Nephron (organoid): ENCODE data around the gene TMEM238.

Experiments
- H3K27ac Mint-ChIP-seq, 3 experiments: 2 replicates each; pipeline ENCODE4 v1.8.0; 2020; ENCODE audit warnings: mixed read lengths in 3 of 3, mild to moderate bottlenecking in 2 of 3, moderate library complexity in 1 of 3
- H3K27me3 Mint-ChIP-seq: 2 replicates; pipeline ENCODE4 v1.8.0; 2021; ENCODE audit warnings: low read depth, mild to moderate bottlenecking, moderate library complexity, mixed read lengths
- H3K36me3 Mint-ChIP-seq: 2 replicates; pipeline ENCODE4 v1.8.0; 2020; ENCODE audit warnings: low read depth, mixed read lengths
- H3K4me1 Mint-ChIP-seq: 2 replicates; pipeline ENCODE4 v1.8.0; 2020; ENCODE audit warnings: mixed read lengths
- H3K4me3 Mint-ChIP-seq, 3 experiments: 2 replicates each; pipeline ENCODE4 v1.8.0; 2020; ENCODE audit warnings: mild to moderate bottlenecking in 3 of 3, mixed read lengths in 3 of 3, moderate library complexity in 2 of 3
- H3K9me3 Mint-ChIP-seq: 2 replicates; pipeline ENCODE4 v1.8.0; 2020; ENCODE audit warnings: mixed read lengths
- TF ChIP-seq, protein P1 (sequence below), 3 experiments: fragments of 200-600 bp; sonication (generic); IDR thresholded peaks; one replicate each; pipeline ENCODE4 v1.5.0; 2021; ENCODE audit warnings: antibody characterized with exemption in 3 of 3; ENCODE audit not compliant: unreplicated experiment in 3 of 3

The TMEM238 gene

DNA sequence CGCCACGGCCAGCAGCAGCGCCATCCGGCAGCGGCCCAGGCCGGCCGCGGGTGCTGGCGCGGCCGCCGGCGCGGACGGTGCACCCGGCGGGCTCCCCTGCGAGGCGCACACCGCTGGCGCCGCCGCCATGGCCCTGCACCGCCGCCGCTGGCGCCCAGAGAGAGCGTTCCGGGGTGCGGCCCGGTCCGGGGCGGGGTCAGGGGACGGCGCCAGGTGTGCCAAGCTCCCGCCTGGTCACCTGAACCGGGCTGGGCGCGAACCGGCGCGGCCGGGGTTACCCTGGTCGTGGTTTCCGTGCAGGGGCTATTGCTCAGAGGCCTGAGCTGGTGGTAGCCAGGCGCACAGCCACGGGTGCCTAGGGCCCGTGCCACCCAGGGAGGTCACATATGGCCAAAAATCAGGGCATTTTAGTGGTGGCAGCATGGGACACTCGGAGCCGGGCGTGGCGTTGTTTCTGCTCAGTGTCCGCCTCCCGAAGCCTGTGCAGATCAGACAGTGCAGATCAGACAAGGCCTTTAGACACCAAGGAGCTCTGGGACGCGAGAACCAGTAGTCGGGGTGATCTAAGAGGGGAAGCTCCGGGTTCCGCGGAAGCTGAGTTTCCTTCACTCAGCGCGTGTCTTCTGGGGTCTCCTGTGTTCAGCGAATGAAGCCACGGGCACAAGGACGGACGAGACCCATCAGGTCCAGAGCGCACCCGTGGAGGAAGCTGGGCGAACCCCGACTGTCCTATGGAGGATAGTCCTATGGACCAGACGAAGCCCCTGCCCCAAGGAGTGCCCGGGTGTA is at the start of gene TMEM238:
Gene TMEM238 (minus strand): TSS at position 162 of the 789 bp plus-strand sequence. CDS start 33 bp downstream, at position 129.
- Mint-ChIP-seq H3K4me1 (peaks cover 40% of the 10 kb centered on the region), H3K27me3 (peaks cover 6% of the 10 kb centered on the region), H3K27ac (peak within 1 kb of the TSS; percentile 92 to 98 (median 98)), H3K9me3 (no peaks in the 10 kb centered on the region), H3K36me3 (peaks cover 22% of the 10 kb centered on the region), H3K4me3 (peak within 1 kb of the TSS; percentile 100)
- TF ChIP-seq, protein P1, sequence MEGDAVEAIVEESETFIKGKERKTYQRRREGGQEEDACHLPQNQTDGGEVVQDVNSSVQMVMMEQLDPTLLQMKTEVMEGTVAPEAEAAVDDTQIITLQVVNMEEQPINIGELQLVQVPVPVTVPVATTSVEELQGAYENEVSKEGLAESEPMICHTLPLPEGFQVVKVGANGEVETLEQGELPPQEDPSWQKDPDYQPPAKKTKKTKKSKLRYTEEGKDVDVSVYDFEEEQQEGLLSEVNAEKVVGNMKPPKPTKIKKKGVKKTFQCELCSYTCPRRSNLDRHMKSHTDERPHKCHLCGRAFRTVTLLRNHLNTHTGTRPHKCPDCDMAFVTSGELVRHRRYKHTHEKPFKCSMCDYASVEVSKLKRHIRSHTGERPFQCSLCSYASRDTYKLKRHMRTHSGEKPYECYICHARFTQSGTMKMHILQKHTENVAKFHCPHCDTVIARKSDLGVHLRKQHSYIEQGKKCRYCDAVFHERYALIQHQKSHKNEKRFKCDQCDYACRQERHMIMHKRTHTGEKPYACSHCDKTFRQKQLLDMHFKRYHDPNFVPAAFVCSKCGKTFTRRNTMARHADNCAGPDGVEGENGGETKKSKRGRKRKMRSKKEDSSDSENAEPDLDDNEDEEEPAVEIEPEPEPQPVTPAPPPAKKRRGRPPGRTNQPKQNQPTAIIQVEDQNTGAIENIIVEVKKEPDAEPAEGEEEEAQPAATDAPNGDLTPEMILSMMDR (IDR thresholded peaks at IDR 0.05; ENCODE audit: unreplicated experiment in 3 of 3): no peak

GRCh38 chr19:55433292-55433691 is 49.2 kb upstream of the TMEM238 start:
- Mint-ChIP-seq H3K4me3 (no peak overlapping the region), H3K27me3 (peaks cover 20% of the 10 kb centered on the region), H3K27ac (no peak overlapping the region), H3K9me3 (no peaks in the 10 kb centered on the region), H3K4me1 (peaks cover 5% of the 10 kb centered on the region), H3K36me3 (no peaks in the 10 kb centered on the region)
- TF ChIP-seq, protein P1 (IDR thresholded peaks at IDR 0.05; ENCODE audit: unreplicated experiment in 3 of 3): no peak

DNA sequence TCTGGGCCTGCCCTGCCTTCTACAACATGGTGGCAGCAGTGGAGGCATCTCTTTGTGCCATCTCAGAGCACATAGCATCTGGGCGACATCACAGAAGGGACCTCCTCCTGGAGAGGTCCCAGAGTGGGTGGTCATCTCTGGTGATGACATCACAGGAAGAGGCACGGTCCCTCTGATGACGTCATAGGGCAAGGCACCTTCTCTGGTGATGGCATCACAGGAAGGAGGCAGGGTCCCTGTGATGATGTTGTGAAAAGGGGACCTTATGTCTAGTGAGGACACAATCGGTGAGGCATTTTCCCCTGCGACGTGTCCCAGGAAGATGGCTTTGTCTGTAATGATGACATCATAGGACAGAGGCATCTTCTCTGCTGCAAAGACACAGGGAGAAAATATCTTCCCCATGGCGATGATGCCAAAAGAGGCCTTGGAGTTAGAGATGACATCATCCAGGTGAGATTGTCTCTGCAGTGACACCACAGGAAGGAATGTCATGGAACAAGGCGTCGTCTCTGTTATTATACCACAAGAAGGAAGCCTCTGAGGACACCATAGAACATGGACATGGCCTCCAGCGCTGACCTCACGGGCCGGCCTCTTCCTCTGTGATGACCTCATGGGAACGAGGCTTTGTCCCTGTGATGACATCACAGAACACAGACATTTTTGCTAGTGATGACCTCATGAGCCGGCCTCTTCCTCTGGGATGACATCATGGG is 48.3 kb upstream of the TMEM238 start:
- Mint-ChIP-seq H3K4me1 (peaks cover 2% of the 10 kb centered on the region), H3K9me3 (no peaks in the 10 kb centered on the region), H3K27me3 (peaks cover 13% of the 10 kb centered on the region), H3K36me3 (no peaks in the 10 kb centered on the region), H3K27ac (no peak overlapping the region), H3K4me3 (no peak overlapping the region)
- TF ChIP-seq, protein P1 (IDR thresholded peaks at IDR 0.05; ENCODE audit: unreplicated experiment in 3 of 3): no peak

DNA sequence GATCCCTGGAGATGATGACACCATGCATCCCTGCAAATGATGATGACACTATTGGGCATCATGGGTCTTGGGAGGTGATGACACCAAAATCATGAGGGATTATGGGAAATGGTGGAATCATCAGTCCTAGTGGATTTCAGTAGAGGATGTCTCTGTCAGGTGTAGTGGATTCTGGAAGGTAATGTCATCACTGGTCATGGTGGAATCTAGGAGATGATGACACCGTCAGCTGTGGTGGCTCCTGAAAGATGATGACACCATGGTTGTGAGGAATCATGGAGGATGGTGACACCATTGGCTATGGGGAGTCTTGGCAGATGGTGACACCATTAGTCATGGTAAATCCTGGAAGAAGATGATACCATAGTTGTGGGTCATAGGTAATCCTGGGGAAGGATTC is 47.1 kb upstream of the TMEM238 start:
- TF ChIP-seq, protein P1 (IDR thresholded peaks at IDR 0.05; ENCODE audit: unreplicated experiment in 3 of 3): no peak
- Mint-ChIP-seq H3K27me3 (peaks cover 3% of the 10 kb centered on the region), H3K4me3 (no peak overlapping the region), H3K36me3 (no peaks in the 10 kb centered on the region), H3K27ac (no peak overlapping the region), H3K4me1 (no peaks in the 10 kb centered on the region), H3K9me3 (no peaks in the 10 kb centered on the region)

- Mint-ChIP-seq H3K36me3 (no peaks in the 10 kb centered on the region), H3K27ac (no peak overlapping the region), H3K4me3 (no peak overlapping the region), H3K9me3 (no peaks in the 10 kb centered on the region), H3K27me3 (peaks cover 16% of the 10 kb centered on the region), H3K4me1 (no peaks in the 10 kb centered on the region)
- TF ChIP-seq, protein P1 (IDR thresholded peaks at IDR 0.05; ENCODE audit: unreplicated experiment in 3 of 3): no peak
These were observed 42.0 kb upstream of the TMEM238 start for GRCh38 chr19:55426042-55426441.
